HG02759 (cell line): ENCODE data around the gene PPM1H.

ENCODE experiments used
- ATAC-seq: cut with Tn5 transposase; IDR thresholded peaks from one replicate; pipeline ENCODE4 v1.9.1; 2021; ENCODE audit warnings: mild to moderate bottlenecking, moderate library complexity; ENCODE audit not compliant: unreplicated experiment

Gene PPM1H

GRCh38 chr12:62657363-62657632 is 277.7 kb downstream of the PPM1H start:
- no peak for ATAC-seq

DNA sequence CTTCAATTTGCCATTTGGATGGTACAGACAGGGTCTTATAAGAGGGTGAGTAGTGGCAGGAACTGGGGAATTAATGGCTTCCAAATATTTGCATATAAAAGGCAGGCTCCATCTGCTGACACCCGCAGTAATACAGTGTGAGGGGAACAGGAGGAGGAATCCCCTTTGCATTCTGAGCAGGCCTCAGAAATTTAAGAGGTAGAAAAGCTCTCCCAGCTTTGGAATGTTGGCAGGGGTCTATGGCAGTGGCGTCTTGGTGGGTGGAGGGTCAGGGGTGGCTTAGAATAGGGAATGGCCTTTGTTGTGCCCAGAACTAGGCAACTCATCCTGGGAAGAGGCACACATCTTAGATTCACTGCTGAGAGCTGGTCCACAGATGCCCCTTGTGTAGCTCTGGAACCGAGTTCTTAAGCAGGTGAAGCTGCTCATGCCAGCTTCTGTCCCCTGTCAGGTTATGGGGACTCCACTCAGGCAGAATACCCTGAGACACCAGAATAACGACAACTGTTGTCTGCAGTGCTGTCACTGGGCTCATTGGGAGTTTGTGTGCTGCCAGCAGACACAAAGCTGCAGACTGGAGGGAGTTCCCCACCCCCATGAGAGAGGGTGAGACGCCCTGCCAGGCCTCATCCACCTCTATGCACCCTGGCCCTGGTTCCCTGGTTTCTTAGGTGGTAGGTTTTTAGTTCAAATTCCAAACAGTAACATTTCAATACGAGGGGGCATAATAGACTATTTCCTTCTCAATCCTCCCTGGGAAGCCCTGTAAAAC is 278.2 kb downstream of the PPM1H start:
- ATAC-seq = no peak

DNA sequence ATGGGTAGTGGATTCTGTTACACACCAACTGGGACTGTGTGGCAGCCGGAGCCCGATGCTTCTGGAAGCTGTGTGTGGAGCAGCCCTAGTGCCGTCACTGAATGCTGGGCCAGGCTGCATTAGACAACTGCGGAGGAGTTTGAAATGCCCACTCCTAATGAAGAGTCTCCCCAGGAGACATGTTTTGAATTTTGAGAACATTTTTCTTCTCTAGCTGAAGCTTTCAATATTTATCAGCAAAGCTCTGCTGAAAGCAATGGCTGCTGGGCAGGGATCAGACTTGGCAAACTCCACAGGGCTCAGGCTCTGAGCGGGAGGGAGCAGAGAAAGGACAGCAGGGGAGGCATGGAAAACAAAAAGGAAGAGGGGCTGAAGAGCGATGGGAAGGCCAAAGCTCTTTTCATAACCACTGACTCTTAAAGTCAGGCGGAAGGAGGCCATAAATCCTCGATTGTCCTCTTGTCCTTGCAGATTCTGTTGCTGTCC is 279.2 kb downstream of the PPM1H start:
- no peak for ATAC-seq

DNA sequence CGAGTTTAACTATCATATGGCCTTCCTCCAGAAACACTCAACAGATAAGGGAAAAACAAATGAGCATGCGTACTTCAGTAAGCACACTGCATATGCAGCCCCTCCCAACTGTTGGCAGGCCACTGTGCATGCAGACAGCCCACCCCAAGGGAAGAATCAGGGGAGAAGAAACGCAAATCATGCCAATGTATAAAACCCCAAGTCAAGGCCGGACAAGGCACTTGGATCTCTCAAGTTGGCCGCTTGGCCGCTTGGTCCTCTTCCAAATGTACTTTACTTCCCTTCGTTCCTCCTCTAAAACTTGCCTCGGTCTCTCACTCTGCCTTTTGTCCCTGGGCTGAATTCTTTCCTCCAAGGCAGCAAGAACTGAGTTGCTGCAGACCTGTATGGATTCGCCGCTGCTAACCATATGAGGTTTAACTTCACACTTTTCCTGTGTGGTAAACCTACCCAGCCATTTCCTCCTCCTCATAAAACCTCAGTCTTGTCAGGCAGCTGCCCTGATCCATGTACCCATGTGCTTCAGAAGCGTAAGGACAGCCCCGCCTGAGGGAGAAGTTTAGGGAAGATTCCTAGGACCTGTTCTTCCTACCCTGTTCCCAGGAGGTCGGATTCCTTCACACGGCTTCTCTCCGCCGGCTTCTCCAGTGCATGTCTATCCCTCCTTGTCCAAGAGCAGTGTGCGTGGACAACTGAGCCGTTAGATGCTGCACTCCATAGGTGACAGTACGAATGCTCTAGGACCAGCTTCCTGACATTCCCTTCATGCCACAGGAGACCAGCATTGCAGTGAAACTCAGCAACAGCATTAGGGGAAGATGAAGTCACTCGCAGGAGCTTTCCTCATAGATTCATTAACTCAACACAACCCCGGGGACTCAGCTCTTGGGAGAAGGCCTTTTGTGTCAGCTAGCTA is 280.4 kb downstream of the PPM1H start:
- ATAC-seq = no peak

GRCh38 chr12:62653740-62654139 is 281.2 kb downstream of the PPM1H start:
- no peak for ATAC-seq

GRCh38 chr12:62653304-62653703 is 281.6 kb downstream of the PPM1H start:
- no peak for ATAC-seq

DNA sequence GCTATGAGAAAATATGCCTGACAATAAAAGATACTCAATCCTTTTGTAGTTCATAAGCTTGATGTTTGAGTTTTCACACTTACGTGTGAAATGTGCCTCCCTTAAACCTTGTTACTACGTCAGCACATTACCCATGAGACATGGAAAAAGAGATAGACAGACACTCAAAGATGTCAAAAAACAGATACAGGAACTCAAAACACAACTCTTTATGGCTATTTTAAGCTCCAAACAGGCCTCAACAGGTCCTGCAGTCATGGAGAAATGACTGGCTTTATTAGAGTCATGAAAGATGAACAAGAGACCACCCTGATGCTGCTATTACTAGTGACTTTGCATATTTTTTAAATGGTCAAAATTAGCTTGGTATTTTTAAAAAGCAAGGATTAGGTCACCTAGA is 283.8 kb downstream of the PPM1H start:
- no peak for ATAC-seq

DNA sequence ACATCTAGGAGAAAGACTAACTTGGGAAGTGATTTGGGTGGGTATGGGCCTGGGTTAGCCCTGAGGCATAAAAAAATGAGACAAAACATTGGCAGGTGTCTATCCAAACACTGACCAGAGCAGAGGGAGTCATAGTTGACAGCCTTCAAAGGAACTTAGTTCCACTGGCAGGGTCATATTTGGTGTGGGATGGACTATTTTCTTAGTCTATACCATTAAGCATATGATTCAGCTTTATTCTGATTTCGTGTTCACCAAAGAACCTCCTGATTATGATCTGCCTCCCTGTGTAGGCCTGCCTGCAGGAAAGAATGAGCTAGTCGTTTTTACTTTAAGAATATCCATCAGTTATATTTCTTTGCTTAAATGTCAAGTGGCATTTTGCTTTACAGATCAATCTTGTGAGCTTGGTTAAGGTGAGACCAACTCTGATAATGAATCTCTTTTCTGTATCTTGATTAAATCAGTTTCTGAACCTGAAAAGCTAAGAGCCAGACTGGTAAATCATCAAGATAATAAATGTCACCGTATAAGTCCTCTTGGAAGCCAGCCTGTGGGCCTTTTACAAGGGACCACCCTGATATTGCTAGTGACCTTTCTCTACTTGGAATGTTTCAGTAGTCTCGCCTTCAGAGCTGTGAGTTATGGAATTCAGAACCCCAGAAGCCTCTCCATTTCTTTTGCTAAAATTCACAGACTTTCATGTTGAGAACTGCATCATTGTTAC is 285.4 kb downstream of the PPM1H start:
- no peak for ATAC-seq

DNA sequence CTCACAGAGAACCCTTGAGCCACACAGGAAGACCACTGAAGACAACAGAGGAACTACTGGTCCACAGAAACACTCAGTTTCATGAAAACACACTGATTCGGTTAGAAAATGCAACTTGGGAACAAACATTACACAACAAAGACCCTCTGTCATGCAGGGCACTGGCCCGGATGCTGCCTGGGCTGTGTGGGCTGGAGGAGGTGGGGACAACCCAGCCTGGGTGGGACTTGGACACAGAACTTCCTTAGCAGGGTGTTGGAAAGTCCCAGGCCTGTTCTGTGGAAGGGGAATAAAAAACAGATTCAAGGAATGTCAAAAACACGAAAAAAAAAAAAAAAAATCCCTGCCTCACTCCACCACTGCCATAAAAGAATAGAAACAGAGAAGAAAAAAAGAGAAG is 287.4 kb downstream of the PPM1H start:
- ATAC-seq = no peak

DNA sequence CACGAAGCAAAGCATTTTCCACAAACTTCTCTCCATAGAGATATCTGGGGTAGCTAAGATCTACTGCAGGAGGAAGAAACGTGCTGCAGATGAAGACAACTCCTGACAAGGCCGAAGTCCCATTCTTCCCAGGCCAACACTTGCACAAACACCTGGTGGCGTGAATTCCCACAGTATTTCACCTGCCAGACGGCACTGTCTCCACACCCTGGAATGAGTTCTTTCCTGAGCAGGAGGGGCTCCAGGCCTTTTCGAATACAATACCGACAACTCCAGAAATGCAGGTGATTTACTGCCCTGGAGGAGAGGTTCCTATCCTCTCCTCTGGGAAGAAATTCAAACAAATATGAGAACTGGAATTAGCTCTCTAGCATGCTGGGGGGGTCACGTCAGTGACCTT is 288.4 kb downstream of the PPM1H start:
- no peak for ATAC-seq

- ATAC-seq = no peak
These were observed 291.5 kb downstream of the PPM1H start for GRCh38 chr12:62643486-62643885.

DNA sequence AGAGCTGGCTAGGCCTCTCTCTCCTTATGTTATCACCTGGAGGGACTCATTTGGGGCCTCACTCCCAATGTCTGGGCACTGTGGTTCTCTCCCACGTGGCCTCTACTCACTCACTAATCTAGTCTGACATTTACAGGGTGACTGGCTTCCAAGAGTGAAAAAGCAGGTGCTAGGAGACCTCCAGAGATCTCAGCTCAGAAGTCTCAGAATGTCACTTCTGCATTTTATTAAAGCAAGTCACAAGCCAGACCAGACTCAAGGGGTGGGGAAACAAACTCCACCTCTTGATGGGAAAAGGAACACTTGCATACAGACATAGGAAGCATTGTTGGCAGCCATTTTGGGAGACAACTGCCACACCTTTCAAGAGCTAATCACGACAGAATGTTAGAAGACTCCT is 292.5 kb downstream of the PPM1H start:
- ATAC-seq = no peak

DNA sequence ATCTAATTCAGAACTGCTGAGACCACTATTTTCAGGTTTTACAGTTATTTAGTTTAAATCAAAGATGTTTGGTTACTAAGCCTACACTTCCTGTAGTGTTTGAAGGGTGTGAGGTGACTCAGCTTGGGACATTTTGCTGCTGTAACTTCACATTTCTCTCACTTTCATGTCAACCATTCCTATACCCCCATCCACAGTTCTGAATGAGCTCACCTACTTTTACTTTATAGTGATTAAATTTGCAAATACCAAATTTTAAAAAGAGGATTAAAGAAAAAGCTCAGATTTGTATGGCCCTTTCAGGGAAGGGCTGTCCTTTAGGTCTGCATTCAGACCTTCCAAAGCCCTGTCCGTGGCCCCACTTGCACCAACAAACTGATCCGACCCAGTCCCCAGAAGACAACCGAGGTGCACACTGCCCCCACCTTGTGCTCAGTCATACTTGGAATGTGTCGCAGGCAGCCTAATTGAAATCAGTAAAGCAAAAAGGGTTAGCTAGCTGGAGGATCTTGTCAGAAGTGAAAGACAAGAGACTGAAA is 294.0 kb downstream of the PPM1H start:
- peak; percentile 89 for ATAC-seq

DNA sequence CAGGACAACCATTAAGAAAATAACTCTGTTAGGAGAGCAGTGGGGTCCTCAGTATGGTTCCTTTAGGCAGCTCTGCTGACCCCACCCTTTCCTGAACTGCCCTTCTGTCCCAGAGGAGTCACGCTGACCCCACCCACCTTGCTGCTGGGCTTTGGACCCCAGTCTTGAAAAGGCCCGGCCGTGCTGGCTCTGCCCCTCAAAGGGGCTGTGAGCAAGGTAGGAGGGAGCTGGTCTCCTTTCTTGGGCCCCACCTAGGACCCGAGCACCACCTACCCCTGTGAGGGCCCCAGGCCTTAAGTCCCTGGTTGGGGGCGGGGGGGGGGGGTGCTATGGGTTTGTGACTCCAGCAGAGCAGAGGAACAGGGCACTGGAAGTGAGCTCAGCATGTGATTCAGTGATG is 297.3 kb downstream of the PPM1H start:
- no peak for ATAC-seq

DNA sequence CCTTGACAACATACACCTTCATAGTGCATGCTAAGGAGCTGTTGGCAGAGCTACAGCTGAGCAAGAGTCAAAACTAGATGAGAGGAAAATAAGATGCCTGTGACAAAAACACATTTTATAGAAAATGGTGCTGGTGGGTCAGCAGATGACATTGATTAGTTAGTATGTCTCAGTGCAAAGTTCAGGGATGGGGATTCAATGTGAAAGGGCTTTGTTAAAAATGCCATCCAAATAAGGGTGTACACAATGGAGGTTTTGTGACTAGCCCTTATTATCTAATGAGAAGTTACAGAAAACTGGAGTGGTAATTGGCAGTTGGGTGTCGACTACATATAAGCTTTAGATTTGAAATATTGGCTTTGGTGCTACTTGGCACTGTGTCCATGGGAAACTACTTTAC is 299.3 kb downstream of the PPM1H start:
- ATAC-seq = no peak

GRCh38 chr12:62632411-62632918 is 302.5 kb downstream of the PPM1H start:
- peak; percentile 51 for ATAC-seq

- peak; percentile 74 for ATAC-seq
These were observed 303.2 kb downstream of the PPM1H start for GRCh38 chr12:62631471-62632410.

DNA sequence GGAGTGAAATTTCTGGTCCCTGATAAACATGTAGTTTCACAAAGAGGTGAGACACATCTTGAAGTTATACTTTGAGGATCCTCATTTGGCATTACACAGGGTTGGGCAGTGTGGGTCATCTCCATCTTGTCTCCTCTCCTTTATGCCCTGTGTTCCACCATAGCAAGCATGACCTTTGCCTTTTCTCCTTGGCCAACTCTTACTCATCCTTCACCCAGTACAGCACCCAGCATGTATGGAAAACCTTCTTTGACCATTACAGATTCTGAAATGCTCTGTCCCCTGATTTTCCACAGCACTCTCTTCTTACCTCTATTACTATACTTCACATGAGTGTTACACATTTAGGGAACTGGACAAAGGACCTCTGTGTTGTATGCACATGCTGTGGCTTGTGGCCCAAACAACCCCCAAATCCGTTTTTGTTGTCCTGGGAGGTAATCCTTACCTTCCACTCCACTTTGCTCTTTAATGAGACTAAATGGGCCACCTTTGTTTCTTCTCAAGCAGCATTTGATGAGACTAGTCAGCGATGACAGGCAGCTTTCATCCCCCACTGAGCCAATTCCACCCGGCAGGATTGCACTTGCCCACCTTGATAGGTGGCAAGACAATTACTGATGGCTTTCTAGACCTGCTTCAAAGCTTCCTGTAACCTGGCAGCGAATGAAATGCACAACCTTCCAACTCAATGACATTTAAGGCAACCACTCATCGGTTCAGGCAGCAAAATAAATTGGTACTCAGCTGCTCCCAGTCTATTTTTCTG is 304.8 kb downstream of the PPM1H start:
- no peak for ATAC-seq

DNA sequence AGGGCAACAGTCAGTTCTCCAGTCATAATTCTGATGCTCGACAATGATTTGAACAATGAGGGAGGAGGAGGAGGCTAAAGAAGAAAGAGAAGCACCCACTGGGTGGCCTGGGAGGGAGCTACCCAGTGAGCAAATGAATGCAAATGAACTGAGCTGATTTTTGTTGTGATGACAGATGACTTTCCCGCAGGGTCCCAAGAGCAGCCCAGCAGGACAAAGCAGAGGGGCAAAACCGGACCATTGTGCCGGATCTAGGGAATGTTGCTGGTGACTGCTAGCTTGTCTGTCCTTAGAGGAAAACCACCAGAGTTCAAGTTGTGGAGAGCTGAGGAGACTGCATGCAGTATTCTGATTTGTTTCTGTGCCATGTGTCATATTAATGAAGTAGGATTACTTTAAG is 305.5 kb downstream of the PPM1H start:
- ATAC-seq = no peak
